Bronchial epithelial cell (primary cell): ENCODE measurements around the gene TOM1L2. TPM values are rescaled to one million over a fixed set of nuclear protein-coding genes. Genes with fewer than 3 reads are reported as not detected.

Experiments used
- DNase-seq: peaks from one replicate; pipeline ENCODE4 v3.0.0-alpha.2; 2010; ENCODE audit warnings: low read depth
- FAIRE-seq: peaks from 2 replicates; lab custom pipeline; 2011; peaks lifted over from hg19 to GRCh38; lab: Jason Lieb, UNC
- H3K27me3 ChIP-seq: 2 replicates; pipeline ENCODE4 v1.5.1; 2011; ENCODE audit warnings: low read length; ENCODE audit not compliant: control insufficient read depth, insufficient read depth
- H3K36me3 ChIP-seq: 2 replicates; pipeline ENCODE4 v1.5.1; 2011; ENCODE audit warnings: low read length; ENCODE audit not compliant: control insufficient read depth, insufficient read depth
- H3K4me3 ChIP-seq: 2 replicates; pipeline ENCODE4 v1.5.1; 2011; ENCODE audit warnings: mild to moderate bottlenecking, low read depth, low read length, control low read depth
- CTCF ChIP-seq: IDR thresholded peaks from 2 replicates; pipeline ENCODE4 v1.5.1; 2011; ENCODE audit warnings: mild to moderate bottlenecking, moderate library complexity, low read length, control low read depth, inconsistent platforms; ENCODE audit not compliant: insufficient read depth, severe bottlenecking
- total RNA-seq: library from RNA; depleted of rRNA; stranded (reverse); fragments of >200 nt; gene quantifications from 2 replicates; pipeline ENCODE4 v1.2.1, GENCODE V29; 2014

Gene TOM1L2
- total RNA-seq, 1 donor from 2014 or later: 12.4 TPM

GRCh38 chr17:17978481-17979424 is 6.6 kb upstream of the TOM1L2 start:
- no peak for DNase-seq
- no peak for FAIRE-seq
- Histone ChIP-seq H3K27me3 (no peaks in the 10 kb centered on the region), H3K36me3 (no peaks in the 10 kb centered on the region), H3K4me3 (no peak overlapping the region)
- no peak for TF ChIP-seq CTCF

GRCh38 chr17:17976931-17977570 is 4.9 kb upstream of the TOM1L2 start:
- Histone ChIP-seq H3K36me3 (no peaks in the 10 kb centered on the region), H3K4me3 (no peak overlapping the region), H3K27me3 (no peaks in the 10 kb centered on the region)
- FAIRE-seq (no peak), DNase-seq (no peak)
- TF ChIP-seq CTCF: no peak

GRCh38 chr17:17975436-17975835 is 3.2 kb upstream of the TOM1L2 start:
- Histone ChIP-seq H3K27me3 (no peaks in the 10 kb centered on the region), H3K4me3 (no peak overlapping the region), H3K36me3 (no peaks in the 10 kb centered on the region)
- FAIRE-seq (peak; percentile 13), DNase-seq (no peak)
- no peak for TF ChIP-seq CTCF

- no peak for TF ChIP-seq CTCF
- H3K36me3 ChIP-seq: no peaks in the 10 kb centered on the region
- FAIRE-seq (no peak), DNase-seq (no peak)
- H3K27me3 ChIP-seq: no peaks in the 10 kb centered on the region
- H3K4me3 ChIP-seq: peak overlapping the region; percentile 41
Observed at GRCh38 chr17:17972952-17973254, 703 bp upstream of the TOM1L2 start.

- peak overlapping the region; percentile 78 for H3K4me3 ChIP-seq
- DNase-seq: no peak
- H3K36me3 ChIP-seq: no peaks in the 10 kb centered on the region
- H3K27me3 ChIP-seq: no peaks in the 10 kb centered on the region
- no peak for FAIRE-seq
- TF ChIP-seq CTCF: peak; percentile 8
Observed at GRCh38 chr17:17971431-17972125, 622 bp downstream of the TOM1L2 start.
